H1 (cell line): ENCODE results near the gene RAB3C.

Experiments
- CBX8 ChIP-seq: fragments of 300-800, 300-1000 bp; sonication (generic); IDR thresholded peaks from 2 replicates; pipeline ENCODE4 v1.7.1; 2016; ENCODE audit warnings: low read depth, low read length, borderline replicate concordance
- CHD1 ChIP-seq: IDR thresholded peaks from 2 replicates; pipeline ENCODE4 v1.6.1; 2012; ENCODE audit warnings: low read depth, low read length, improper control_type of control experiment
- JUN ChIP-seq: IDR thresholded peaks from 2 replicates; pipeline ENCODE4 v1.6.1; 2011; ENCODE audit warnings: low read depth, mild to moderate bottlenecking, improper control_type of control experiment, low read length
- JUND ChIP-seq: IDR thresholded peaks from 2 replicates; pipeline ENCODE4 v1.6.1; 2011; ENCODE audit warnings: mild to moderate bottlenecking, improper control_type of control experiment, low read length
- KDM1A ChIP-seq: fragments of 200-600, 300-600 bp; sonication (generic); IDR thresholded peaks from 2 replicates; pipeline ENCODE4 v1.7.1; 2016; ENCODE audit warnings: mild to moderate bottlenecking, low read length, borderline replicate concordance
- NRF1 ChIP-seq: IDR thresholded peaks from 2 replicates; pipeline ENCODE4 v1.6.1; 2011; ENCODE audit warnings: mild to moderate bottlenecking, low read depth, low read length, improper control_type of control experiment
- PHF8 ChIP-seq: fragments of 200-600 bp; sonication (generic); conservative IDR thresholded peaks from 2 replicates; pipeline ENCODE4 v1.7.1; 2012; ENCODE audit warnings: low read depth, mild to moderate bottlenecking, inconsistent platforms, low read length, moderate library complexity
- POLR2A ChIP-seq, 2 experiments: IDR thresholded peaks; 1 replicate in 1 of 2; 2 replicates in 1 of 2; pipeline ENCODE4 v1.6.1; 2011; ENCODE audit warnings: low read depth in 2 of 2, low read length in 2 of 2, mild to moderate bottlenecking in 2 of 2; ENCODE audit errors: control extremely low read depth in 1 of 2
- POLR2AphosphoS5 ChIP-seq: IDR thresholded peaks from 2 replicates; pipeline ENCODE4 v1.6.1; 2011; ENCODE audit warnings: low read depth, low read length
- RAD21 ChIP-seq, 2 experiments: IDR thresholded peaks in 1 of 2; conservative IDR thresholded peaks in 1 of 2; 2 replicates each; pipeline ENCODE4 v1.6.1; 2011; ENCODE audit warnings: low read depth in 2 of 2, low read length in 2 of 2, improper control_type of control experiment in 1 of 2, inconsistent platforms in 1 of 2, mild to moderate bottlenecking in 1 of 2, moderate library complexity in 1 of 2
- SP1 ChIP-seq: IDR thresholded peaks from 2 replicates; pipeline ENCODE4 v1.6.1; 2011; ENCODE audit warnings: low read depth, low read length
- TF ChIP-seq, protein P1 (sequence below), 3 experiments: IDR thresholded peaks; 1 replicate in 2 of 3; 2 replicates in 1 of 3; pipeline versions ENCODE4 v1.5.1 to v1.6.1; 2011; ENCODE audit warnings: low read length in 3 of 3, mild to moderate bottlenecking in 3 of 3, inconsistent platforms in 2 of 3, low read depth in 1 of 3, moderate library complexity in 1 of 3; ENCODE audit not compliant: insufficient read depth in 1 of 3; ENCODE audit errors: control extremely low read depth in 1 of 3
- TF ChIP-seq, protein P2 (sequence below): IDR thresholded peaks from 2 replicates; pipeline ENCODE4 v1.6.1; 2012; ENCODE audit warnings: inconsistent platforms
- TF ChIP-seq, protein P3 (sequence below): IDR thresholded peaks from 2 replicates; pipeline ENCODE4 v1.6.1; 2011; ENCODE audit warnings: low read length, improper control_type of control experiment

DNA sequence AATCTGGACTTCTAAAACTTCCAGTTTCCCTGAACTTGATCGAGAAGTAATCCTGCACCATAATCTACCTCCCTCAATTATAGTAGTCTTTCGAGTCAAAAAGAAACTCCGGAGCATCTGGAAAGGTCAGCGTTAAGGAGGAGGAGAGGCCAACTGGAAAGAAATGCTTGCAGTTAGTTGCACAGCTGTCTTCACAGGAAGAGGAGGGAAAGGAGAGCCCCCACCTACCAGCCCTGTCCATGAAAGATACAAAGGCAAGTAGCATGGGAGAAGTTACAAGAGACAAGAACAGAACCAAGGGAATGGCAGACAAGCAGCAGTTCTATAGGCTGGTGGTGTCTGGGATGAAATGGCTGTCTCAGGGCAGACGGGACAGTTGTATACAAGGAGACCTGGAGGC is 170.6 kb downstream of the RAB3C start:
- TF ChIP-seq, protein P1, sequence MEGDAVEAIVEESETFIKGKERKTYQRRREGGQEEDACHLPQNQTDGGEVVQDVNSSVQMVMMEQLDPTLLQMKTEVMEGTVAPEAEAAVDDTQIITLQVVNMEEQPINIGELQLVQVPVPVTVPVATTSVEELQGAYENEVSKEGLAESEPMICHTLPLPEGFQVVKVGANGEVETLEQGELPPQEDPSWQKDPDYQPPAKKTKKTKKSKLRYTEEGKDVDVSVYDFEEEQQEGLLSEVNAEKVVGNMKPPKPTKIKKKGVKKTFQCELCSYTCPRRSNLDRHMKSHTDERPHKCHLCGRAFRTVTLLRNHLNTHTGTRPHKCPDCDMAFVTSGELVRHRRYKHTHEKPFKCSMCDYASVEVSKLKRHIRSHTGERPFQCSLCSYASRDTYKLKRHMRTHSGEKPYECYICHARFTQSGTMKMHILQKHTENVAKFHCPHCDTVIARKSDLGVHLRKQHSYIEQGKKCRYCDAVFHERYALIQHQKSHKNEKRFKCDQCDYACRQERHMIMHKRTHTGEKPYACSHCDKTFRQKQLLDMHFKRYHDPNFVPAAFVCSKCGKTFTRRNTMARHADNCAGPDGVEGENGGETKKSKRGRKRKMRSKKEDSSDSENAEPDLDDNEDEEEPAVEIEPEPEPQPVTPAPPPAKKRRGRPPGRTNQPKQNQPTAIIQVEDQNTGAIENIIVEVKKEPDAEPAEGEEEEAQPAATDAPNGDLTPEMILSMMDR (IDR thresholded peaks at IDR 0.05; ENCODE audit: control extremely low read depth in 1 of 3, insufficient read depth in 1 of 3, low read depth in 1 of 3, low read length in 3 of 3), result no peak
- no peak for TF ChIP-seq SP1
- TF ChIP-seq, protein P2, sequence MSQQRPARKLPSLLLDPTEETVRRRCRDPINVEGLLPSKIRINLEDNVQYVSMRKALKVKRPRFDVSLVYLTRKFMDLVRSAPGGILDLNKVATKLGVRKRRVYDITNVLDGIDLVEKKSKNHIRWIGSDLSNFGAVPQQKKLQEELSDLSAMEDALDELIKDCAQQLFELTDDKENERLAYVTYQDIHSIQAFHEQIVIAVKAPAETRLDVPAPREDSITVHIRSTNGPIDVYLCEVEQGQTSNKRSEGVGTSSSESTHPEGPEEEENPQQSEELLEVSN, result no peak
- no peak for TF ChIP-seq POLR2AphosphoS5
- TF ChIP-seq, protein P3, sequence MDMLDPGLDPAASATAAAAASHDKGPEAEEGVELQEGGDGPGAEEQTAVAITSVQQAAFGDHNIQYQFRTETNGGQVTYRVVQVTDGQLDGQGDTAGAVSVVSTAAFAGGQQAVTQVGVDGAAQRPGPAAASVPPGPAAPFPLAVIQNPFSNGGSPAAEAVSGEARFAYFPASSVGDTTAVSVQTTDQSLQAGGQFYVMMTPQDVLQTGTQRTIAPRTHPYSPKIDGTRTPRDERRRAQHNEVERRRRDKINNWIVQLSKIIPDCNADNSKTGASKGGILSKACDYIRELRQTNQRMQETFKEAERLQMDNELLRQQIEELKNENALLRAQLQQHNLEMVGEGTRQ, result no peak
- no peak for TF ChIP-seq NRF1
- TF ChIP-seq POLR2A (IDR thresholded peaks at IDR 0.05; ENCODE audit: control extremely low read depth in 1 of 2, low read depth in 2 of 2, low read length in 2 of 2), result no peak
- no peak for TF ChIP-seq JUND
- no peak for TF ChIP-seq CBX8
- no peak for TF ChIP-seq JUN
- TF ChIP-seq RAD21 (IDR thresholded peaks at IDR 0.05 in 1 of 2, conservative IDR thresholded peaks at IDR 0.05 in 1 of 2; ENCODE audit: low read depth in 2 of 2, low read length in 2 of 2), result no peak
- no peak for TF ChIP-seq KDM1A
- TF ChIP-seq CHD1, result no peak
- TF ChIP-seq PHF8, result no peak
